Prostate gland (tissue), 2 donors: ENCODE measurements around the gene ACAD11. TPM values are rescaled to one million over a fixed set of nuclear protein-coding genes. Genes with fewer than 3 reads are reported as not detected.
"Not testable (repeated sequence)": the region's sequence is repeated elsewhere in the genome, so short reads cannot be mapped to it uniquely, and the experiment has no call there.

ENCODE experiments used
- DNase-seq: peaks from one replicate; pipeline ENCODE4 v3.0.0-alpha.2; 2019; ENCODE audit warnings: low spot score
- H3K27ac ChIP-seq, 2 donors: fragments of 200-600 bp; sonication (generic); 2 replicates each; pipeline ENCODE4 v1.5.1; 2017 to 2019
- H3K27me3 ChIP-seq: fragments of 200-600 bp; sonication (generic); replicated peaks from 2 replicates; pipeline ENCODE4 v1.5.1; 2019; ENCODE audit not compliant: insufficient read depth
- H3K36me3 ChIP-seq, 2 donors: fragments of 200-600 bp; sonication (generic); 1 replicate in 1 of 2; 2 replicates in 1 of 2; pipeline versions ENCODE4 v1.5.1 to v1.8.1; 2017 to 2019
- H3K4me1 ChIP-seq: fragments of 200-600 bp; sonication (generic); replicated peaks from 2 replicates; pipeline ENCODE4 v1.5.1; 2019
- H3K4me3 ChIP-seq, 2 donors: fragments of 200-600 bp; sonication (generic); 2 replicates each; pipeline ENCODE4 v1.5.1; 2017 to 2019
- H3K9me3 ChIP-seq: fragments of 200-600 bp; sonication (generic); 2 replicates; pipeline ENCODE4 v1.5.1; 2017
- POLR2A ChIP-seq: fragments of 450-650 bp; IDR thresholded peaks from one replicate; pipeline ENCODE4 v1.6.1; 2016; ENCODE audit warnings: antibody characterized with exemption, mild to moderate bottlenecking
- POLR2AphosphoS5 ChIP-seq: sonication (generic); formaldehyde crosslinking; IDR thresholded peaks from one replicate; pipeline ENCODE4 v1.6.1; 2017; ENCODE audit warnings: antibody characterized with exemption
- WGBS: methylation state at CpG from one replicate; pipeline ENCODE4 v1.1.5; 2018; 5-methylcytosine and 5-hydroxymethylcytosine counted together
- intact Hi-C: fragments of 100-400 bp; cut with DNase I; formaldehyde crosslinking; loops from one replicate; pipeline ENCODE4 v1.14.2; 2022
- total RNA-seq, 2 donors: library from RNA; depleted of rRNA; stranded (reverse); fragments of >200 nt; gene quantifications; one replicate each; pipeline ENCODE4 v1.1.0, GENCODE V29; 2016
- TF ChIP-seq, protein P1 (sequence below), 4 experiments: fragments of 200-600 bp in 2 of 4; fragments of 450-650 bp in 2 of 4; sonication (generic) in 2 of 4; IDR thresholded peaks; 1 replicate in 3 of 4; 2 replicates in 1 of 4; pipeline ENCODE4 v1.5.1; 2016 to 2019; ENCODE audit warnings: antibody characterized with exemption in 4 of 4, mild to moderate bottlenecking in 2 of 4, moderate library complexity in 2 of 4

The ACAD11 gene
- total RNA-seq, 2 donors from 2014 or later: 13.8 to 22.7 TPM

DNA sequence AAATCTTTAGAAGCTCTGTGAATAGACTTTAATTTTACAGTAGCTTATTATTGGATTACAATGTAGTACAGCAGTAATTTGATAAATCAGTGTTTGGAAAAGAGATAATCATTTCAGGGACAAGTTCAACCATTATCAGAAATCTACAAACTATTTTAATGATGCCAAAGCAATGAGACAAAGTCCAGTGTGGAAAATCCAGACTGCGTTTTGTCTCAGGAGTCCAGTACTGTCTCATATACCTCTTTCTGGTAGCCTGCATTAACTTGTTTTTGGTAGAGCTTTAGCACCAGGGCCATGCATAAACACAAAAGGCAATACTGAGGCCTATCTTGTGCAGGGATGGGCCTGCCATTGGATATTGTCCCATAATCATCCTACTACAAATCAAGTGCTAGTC, 42.8 kb downstream of the ACAD11 start:
- H3K27me3 ChIP-seq: no peaks in the 10 kb centered on the region
- DNase-seq: no peak
- H3K27ac ChIP-seq: no peak overlapping the region
- no peak overlapping the region for H3K4me3 ChIP-seq
- WGBS: 78% methylated on average over 1 of the region's 1 CpG
- H3K4me1 ChIP-seq: no peaks in the 10 kb centered on the region
- no peaks in the 10 kb centered on the region for H3K36me3 ChIP-seq
- no peaks in the 10 kb centered on the region for H3K9me3 ChIP-seq
- no peak for TF ChIP-seq POLR2AphosphoS5
- TF ChIP-seq, protein P1, sequence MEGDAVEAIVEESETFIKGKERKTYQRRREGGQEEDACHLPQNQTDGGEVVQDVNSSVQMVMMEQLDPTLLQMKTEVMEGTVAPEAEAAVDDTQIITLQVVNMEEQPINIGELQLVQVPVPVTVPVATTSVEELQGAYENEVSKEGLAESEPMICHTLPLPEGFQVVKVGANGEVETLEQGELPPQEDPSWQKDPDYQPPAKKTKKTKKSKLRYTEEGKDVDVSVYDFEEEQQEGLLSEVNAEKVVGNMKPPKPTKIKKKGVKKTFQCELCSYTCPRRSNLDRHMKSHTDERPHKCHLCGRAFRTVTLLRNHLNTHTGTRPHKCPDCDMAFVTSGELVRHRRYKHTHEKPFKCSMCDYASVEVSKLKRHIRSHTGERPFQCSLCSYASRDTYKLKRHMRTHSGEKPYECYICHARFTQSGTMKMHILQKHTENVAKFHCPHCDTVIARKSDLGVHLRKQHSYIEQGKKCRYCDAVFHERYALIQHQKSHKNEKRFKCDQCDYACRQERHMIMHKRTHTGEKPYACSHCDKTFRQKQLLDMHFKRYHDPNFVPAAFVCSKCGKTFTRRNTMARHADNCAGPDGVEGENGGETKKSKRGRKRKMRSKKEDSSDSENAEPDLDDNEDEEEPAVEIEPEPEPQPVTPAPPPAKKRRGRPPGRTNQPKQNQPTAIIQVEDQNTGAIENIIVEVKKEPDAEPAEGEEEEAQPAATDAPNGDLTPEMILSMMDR (IDR thresholded peaks at IDR 0.05): no peak
- TF ChIP-seq POLR2A: no peak
- intact Hi-C loops: no loop called here

DNA sequence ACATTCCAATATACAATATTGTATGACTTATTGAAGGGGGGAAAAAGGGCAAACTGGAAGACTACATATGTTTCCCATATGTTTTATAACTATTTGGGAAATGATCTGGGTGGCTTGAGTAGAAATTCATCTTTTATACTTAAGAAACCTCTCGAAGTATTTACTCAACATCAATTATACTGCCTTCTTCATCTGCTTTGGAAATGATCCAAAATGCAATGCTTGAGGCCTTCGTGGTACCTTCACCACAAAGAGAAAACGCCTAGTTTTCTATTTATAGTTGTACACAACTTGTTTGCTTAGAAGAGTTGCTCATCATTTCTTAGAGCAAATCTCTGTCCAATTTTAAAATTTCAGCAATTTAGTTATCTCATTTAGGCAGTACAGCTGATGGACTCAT, 43.7 kb downstream of the ACAD11 start:
- no peaks in the 10 kb centered on the region for H3K36me3 ChIP-seq
- H3K9me3 ChIP-seq: no peaks in the 10 kb centered on the region
- H3K27me3 ChIP-seq: no peaks in the 10 kb centered on the region
- TF ChIP-seq, protein P1 (IDR thresholded peaks at IDR 0.05): no peak
- no peak for TF ChIP-seq POLR2AphosphoS5
- no peak for TF ChIP-seq POLR2A
- H3K27ac ChIP-seq: no peak overlapping the region
- 68% methylated on average over 3 of the region's 3 CpGs for WGBS
- no peak for DNase-seq
- H3K4me3 ChIP-seq: no peak overlapping the region
- H3K4me1 ChIP-seq: no peaks in the 10 kb centered on the region
- intact Hi-C loops: no loop called here

DNA sequence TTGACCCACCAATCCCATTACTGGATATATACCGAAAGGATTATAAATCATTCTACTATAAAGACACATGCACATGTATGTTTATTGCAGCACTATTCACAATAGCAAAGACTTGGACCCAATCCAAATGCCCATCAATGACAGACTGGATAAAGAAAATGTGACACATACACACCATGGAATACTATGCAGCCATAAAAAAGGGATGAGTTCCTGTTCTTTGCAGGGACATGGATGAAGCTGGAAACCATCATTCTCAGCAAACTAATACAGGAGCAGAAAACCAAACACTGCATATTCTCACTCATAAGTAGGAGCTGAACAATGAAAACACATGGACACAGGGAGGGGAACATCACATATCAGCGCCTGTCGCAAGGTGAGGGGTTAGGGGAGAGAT, 44.3 kb downstream of the ACAD11 start:
- H3K4me3 ChIP-seq, DNase-seq, H3K27me3 ChIP-seq, H3K36me3 ChIP-seq, H3K4me1 ChIP-seq, H3K27ac ChIP-seq, intact Hi-C loops, H3K9me3 ChIP-seq: not testable (repeated sequence)
- 100% methylated on average over 3 of the region's 3 CpGs for WGBS

DNA sequence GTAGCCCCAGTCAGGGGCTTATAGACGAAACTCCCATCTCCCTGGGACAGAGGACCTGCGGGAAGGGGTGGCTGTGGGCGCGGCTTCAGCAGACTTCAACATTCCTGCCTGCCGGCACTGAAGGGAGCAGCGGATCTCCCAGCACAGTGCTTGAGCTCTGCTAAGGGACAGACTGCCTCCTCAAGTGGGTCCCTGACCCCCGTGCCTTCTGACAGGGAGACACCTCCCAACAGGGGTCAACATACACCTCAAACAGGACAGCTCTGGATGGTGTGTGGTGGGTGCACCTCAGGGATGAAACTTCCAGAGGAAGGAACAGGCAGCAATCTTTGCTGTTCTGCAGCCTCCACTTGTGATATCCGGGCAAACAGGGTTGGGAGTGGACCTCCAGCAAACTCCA, 53.0 kb downstream of the ACAD11 start:
- H3K27ac ChIP-seq, DNase-seq, H3K9me3 ChIP-seq, H3K4me3 ChIP-seq, H3K4me1 ChIP-seq, H3K27me3 ChIP-seq, intact Hi-C loops, H3K36me3 ChIP-seq: not testable (repeated sequence)
- 86% methylated on average over 7 of the region's 8 CpGs for WGBS

DNA sequence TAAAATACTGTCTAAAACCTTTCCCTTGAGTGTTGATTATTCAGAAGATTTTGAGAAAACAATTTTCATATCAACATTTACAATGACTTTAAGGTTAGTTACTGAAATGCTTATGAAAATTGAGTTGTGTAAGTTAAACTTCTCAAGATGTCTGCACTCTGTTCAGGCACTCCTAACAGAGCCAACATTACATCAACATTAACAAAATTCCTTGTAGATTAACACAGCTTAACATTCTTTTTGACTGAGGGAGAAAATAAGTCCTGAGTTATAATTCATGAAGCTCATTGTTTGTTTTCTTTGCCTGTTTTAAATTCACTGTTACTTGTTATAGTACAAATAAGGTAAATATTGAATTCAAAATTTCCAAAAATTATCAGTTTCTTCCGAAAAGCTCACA, 53.5 kb downstream of the ACAD11 start:
- Histone ChIP-seq H3K27ac (no peak overlapping the region), H3K36me3 (no peaks in the 10 kb centered on the region), H3K9me3 (no peaks in the 10 kb centered on the region), H3K4me1 (no peaks in the 10 kb centered on the region), H3K27me3 (no peaks in the 10 kb centered on the region), H3K4me3 (no peak overlapping the region)
- intact Hi-C loops: no loop called here
- no peak for DNase-seq
- 86% methylated on average over 1 of the region's 1 CpG for WGBS
- no peak for TF ChIP-seq POLR2A
- TF ChIP-seq, protein P1 (IDR thresholded peaks at IDR 0.05): no peak

DNA sequence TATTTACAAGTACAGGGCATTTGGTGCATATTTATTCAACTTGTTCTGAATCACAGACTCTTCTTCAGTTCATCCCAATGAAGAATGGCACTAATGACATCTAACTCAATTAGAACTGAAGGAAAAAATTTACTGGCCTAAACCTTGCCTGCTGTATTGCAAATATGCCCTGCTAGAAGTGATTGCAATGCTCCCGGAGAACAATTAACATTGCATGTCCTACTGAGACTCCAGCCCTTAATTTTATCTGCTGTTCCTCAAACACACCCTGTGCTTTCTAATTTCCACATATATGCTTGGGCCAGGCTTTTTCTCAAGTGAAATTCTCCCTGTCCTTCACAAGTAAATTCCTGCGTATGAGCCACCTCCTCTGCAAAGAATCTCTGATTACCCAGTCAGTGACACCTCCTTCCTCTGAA, 54.2 kb downstream of the ACAD11 start:
- no peak overlapping the region for H3K27ac ChIP-seq
- no peaks in the 10 kb centered on the region for H3K27me3 ChIP-seq
- H3K4me1 ChIP-seq: no peaks in the 10 kb centered on the region
- H3K4me3 ChIP-seq: no peak overlapping the region
- intact Hi-C loops: no loop called here
- no peaks in the 10 kb centered on the region for H3K9me3 ChIP-seq
- WGBS: 91% methylated on average over 2 of the region's 2 CpGs
- TF ChIP-seq, protein P1 (IDR thresholded peaks at IDR 0.05): no peak
- TF ChIP-seq POLR2A (no peak), POLR2AphosphoS5 (no peak)
- no peaks in the 10 kb centered on the region for H3K36me3 ChIP-seq
- DNase-seq: no peak

DNA sequence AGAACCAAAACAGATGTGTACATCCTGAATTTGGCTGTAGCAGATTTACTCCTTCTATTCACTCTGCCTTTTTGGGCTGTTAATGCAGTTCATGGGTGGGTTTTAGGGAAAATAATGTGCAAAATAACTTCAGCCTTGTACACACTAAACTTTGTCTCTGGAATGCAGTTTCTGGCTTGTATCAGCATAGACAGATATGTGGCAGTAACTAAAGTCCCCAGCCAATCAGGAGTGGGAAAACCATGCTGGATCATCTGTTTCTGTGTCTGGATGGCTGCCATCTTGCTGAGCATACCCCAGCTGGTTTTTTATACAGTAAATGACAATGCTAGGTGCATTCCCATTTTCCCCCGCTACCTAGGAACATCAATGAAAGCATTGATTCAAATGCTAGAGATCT, 59.0 kb downstream of the ACAD11 start:
- H3K4me1 ChIP-seq, H3K4me3 ChIP-seq, DNase-seq, H3K36me3 ChIP-seq, intact Hi-C loops, H3K9me3 ChIP-seq, H3K27ac ChIP-seq, H3K27me3 ChIP-seq: not testable (repeated sequence)
- WGBS: no CpG with 5 or more reads among the region's 1 CpG
